GM18499 (cell line): Measurements from ENCODE around the gene MDC1.

Source experiments
- ATAC-seq: cut with Tn5 transposase; IDR thresholded peaks from one replicate; pipeline ENCODE4 v1.9.1; 2021; ENCODE audit warnings: moderate number of reproducible peaks; ENCODE audit not compliant: insufficient read depth, unreplicated experiment

Gene MDC1

GRCh38 chr6:30654798-30655742 is 62.0 kb downstream of the MDC1 start:
- no peak for ATAC-seq

- ATAC-seq = no peak
Observed at GRCh38 chr6:30651143-30651542, 65.9 kb downstream of the MDC1 start.
